GM12878 (cell line): ENCODE measurements around the gene PDE6A.

Source experiments
- CHD2 ChIP-seq: IDR thresholded peaks from 2 replicates; pipeline ENCODE4 v1.6.1; 2011; ENCODE audit warnings: low read depth, low read length, improper control_type of control experiment, borderline replicate concordance
- EP300 ChIP-seq, 2 experiments: fragments of 150-350 bp in 1 of 2; IDR thresholded peaks; 2 replicates each; pipeline ENCODE4 v1.6.1; 2011 to 2012; ENCODE audit warnings: low read depth in 2 of 2, low read length in 2 of 2, borderline replicate concordance in 1 of 2, improper control_type of control experiment in 1 of 2, inconsistent platforms in 1 of 2; ENCODE audit not compliant: control insufficient read depth in 1 of 2
- POLR2AphosphoS5 ChIP-seq: IDR thresholded peaks from 2 replicates; pipeline ENCODE4 v1.6.1; 2011; ENCODE audit warnings: mild to moderate bottlenecking, low read length, inconsistent platforms
- SMC3 ChIP-seq: IDR thresholded peaks from 2 replicates; pipeline ENCODE4 v1.6.1; 2011; ENCODE audit warnings: low read length, improper control_type of control experiment, borderline replicate concordance
- SRF ChIP-seq, 2 experiments: IDR thresholded peaks; 2 replicates each; pipeline ENCODE4 v1.6.1; 2011; ENCODE audit warnings: low read depth in 2 of 2, low read length in 2 of 2, mild to moderate bottlenecking in 1 of 2, moderate library complexity in 1 of 2
- USF1 ChIP-seq: IDR thresholded peaks from 2 replicates; pipeline ENCODE4 v1.6.1; 2011; ENCODE audit warnings: borderline replicate concordance, low read depth, mild to moderate bottlenecking, moderate library complexity, mixed read lengths, low read length; ENCODE audit not compliant: insufficient read depth; ENCODE audit errors: extremely low read length
- TF ChIP-seq, protein P1 (sequence below), 3 experiments: IDR thresholded peaks in 2 of 3; conservative IDR thresholded peaks in 1 of 3; 2 replicates each; pipeline ENCODE4 v1.5.1; 2011; ENCODE audit warnings: low read depth in 3 of 3, low read length in 3 of 3, mild to moderate bottlenecking in 3 of 3, control low read depth in 2 of 3, moderate library complexity in 2 of 3, inconsistent platforms in 1 of 3, mixed read lengths in 1 of 3; ENCODE audit not compliant: control insufficient read depth in 2 of 3, insufficient read depth in 1 of 3; ENCODE audit errors: extremely low read depth in 1 of 3
- TF ChIP-seq, protein P2 (sequence below): fragments of 450-650 bp; IDR thresholded peaks from 2 replicates; pipeline ENCODE4 v1.6.1; 2016; ENCODE audit warnings: mild to moderate bottlenecking

DNA sequence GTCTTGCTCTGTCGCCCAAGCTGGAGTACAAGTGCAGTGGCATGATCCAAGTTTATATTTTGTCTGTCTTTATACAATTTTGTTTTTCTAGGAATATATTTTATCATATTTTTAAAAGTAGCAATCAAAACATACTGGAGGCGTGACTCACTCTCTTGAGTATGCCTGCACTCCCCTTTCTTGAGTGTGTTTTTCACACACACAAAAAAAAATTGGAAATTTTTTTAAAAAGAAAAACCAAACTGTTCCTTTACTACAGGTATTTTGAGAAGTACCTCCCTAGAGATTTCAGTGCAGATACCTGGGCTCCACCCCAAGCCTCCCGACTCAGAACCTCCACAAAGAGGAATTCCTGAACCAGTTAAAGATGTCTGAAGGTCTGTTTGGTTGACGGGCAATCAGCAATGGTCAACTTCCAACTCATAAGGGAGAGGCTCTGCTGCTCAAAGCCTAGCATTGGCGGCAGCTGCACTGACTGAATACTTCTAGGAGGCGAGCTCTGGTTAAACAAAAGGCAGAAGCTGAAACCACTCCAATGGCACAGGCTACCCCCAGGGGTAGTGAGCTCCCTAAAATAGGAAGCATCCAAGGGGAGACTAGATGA lies 27.4 kb downstream of the PDE6A start:
- TF ChIP-seq, protein P1, sequence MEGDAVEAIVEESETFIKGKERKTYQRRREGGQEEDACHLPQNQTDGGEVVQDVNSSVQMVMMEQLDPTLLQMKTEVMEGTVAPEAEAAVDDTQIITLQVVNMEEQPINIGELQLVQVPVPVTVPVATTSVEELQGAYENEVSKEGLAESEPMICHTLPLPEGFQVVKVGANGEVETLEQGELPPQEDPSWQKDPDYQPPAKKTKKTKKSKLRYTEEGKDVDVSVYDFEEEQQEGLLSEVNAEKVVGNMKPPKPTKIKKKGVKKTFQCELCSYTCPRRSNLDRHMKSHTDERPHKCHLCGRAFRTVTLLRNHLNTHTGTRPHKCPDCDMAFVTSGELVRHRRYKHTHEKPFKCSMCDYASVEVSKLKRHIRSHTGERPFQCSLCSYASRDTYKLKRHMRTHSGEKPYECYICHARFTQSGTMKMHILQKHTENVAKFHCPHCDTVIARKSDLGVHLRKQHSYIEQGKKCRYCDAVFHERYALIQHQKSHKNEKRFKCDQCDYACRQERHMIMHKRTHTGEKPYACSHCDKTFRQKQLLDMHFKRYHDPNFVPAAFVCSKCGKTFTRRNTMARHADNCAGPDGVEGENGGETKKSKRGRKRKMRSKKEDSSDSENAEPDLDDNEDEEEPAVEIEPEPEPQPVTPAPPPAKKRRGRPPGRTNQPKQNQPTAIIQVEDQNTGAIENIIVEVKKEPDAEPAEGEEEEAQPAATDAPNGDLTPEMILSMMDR (IDR thresholded peaks at IDR 0.05 in 2 of 3, conservative IDR thresholded peaks at IDR 0.05 in 1 of 3; ENCODE audit: control insufficient read depth in 2 of 3, extremely low read depth in 1 of 3, insufficient read depth in 1 of 3, low read depth in 3 of 3, low read length in 3 of 3) = no peak
- TF ChIP-seq POLR2AphosphoS5 = no peak
- TF ChIP-seq SRF (IDR thresholded peaks at IDR 0.05; ENCODE audit: low read depth in 2 of 2, low read length in 2 of 2) = no peak
- TF ChIP-seq SMC3 = no peak
- TF ChIP-seq CHD2 = no peak
- TF ChIP-seq USF1 = no peak
- TF ChIP-seq EP300 (IDR thresholded peaks at IDR 0.05; ENCODE audit: borderline replicate concordance in 1 of 2, control insufficient read depth in 1 of 2, low read depth in 2 of 2, low read length in 2 of 2) = no peak
- TF ChIP-seq, protein P2, sequence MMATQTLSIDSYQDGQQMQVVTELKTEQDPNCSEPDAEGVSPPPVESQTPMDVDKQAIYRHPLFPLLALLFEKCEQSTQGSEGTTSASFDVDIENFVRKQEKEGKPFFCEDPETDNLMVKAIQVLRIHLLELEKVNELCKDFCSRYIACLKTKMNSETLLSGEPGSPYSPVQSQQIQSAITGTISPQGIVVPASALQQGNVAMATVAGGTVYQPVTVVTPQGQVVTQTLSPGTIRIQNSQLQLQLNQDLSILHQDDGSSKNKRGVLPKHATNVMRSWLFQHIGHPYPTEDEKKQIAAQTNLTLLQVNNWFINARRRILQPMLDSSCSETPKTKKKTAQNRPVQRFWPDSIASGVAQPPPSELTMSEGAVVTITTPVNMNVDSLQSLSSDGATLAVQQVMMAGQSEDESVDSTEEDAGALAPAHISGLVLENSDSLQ = no peak
